IMR-90 (cell line): Measurements from ENCODE around the gene PRSS38. TPM values are rescaled to one million over a fixed set of nuclear protein-coding genes. Genes with fewer than 3 reads are reported as not detected.

Experiments used
- ATAC-seq: fragments of 200-7000 bp; cut with Tn5 transposase; 2 replicates; pipeline ENCODE4 v1.9.1; 2020; ENCODE audit warnings: low read depth, mild to moderate bottlenecking, moderate library complexity
- BruUV-seq: library from RNA; stranded (reverse); fragments of 400-500 nt; replicated peaks from 2 replicates; lab custom pipeline; 2021; lab: Mats Ljungman, UMichigan
- CTCF ChIA-PET: fragments of 300-600 bp; formaldehyde crosslinking; extraction: SDS; loops from one replicate; lab custom pipeline; 2021; ENCODE audit warnings: antibody characterized with exemption; lab: Yijun Ruan, JAX
- POLR2A ChIA-PET: fragments of 300-600 bp; sonication (Branson Sonifier 250); formaldehyde crosslinking; loops from one replicate; lab custom pipeline; 2022; ENCODE audit warnings: antibody characterized with exemption; ENCODE audit not compliant: unreplicated experiment; lab: Charles Lee
- DNase-seq: peaks from one replicate; pipeline ENCODE4 v3.0.0; 2013
- H2AFZ ChIP-seq: replicated peaks from 2 replicates; pipeline ENCODE3; 2013; ENCODE audit warnings: low read length, mild to moderate bottlenecking; ENCODE audit not compliant: poor library complexity
- H2AK5ac ChIP-seq: 2 replicates; pipeline ENCODE4 v1.6.1; 2013; ENCODE audit warnings: low read depth, low read length, inconsistent platforms
- H2AK9ac ChIP-seq: replicated peaks from 2 replicates; pipeline ENCODE3; 2013; ENCODE audit warnings: mild to moderate bottlenecking, low read depth, low read length, moderate library complexity; ENCODE audit not compliant: poor library complexity
- H2BK120ac ChIP-seq: 2 replicates; pipeline ENCODE4 v1.6.1; 2013; ENCODE audit warnings: low read depth, low read length, inconsistent platforms
- H2BK15ac ChIP-seq: 3 replicates; pipeline ENCODE4 v1.6.1; 2013; ENCODE audit warnings: low read depth, low read length, inconsistent platforms
- H2BK20ac ChIP-seq: 2 replicates; pipeline ENCODE4 v1.6.1; 2013; ENCODE audit warnings: low read depth, mild to moderate bottlenecking, inconsistent platforms, low read length, moderate library complexity
- H2BK5ac ChIP-seq: 2 replicates; pipeline ENCODE4 v1.6.1; 2013; ENCODE audit warnings: mild to moderate bottlenecking, low read depth, low read length, inconsistent platforms; ENCODE audit not compliant: poor library complexity, severe bottlenecking
- H3K14ac ChIP-seq: replicated peaks from 2 replicates; pipeline ENCODE4 v1.6.1; 2013; ENCODE audit warnings: low read depth, low read length, inconsistent platforms
- H3K18ac ChIP-seq: 2 replicates; pipeline ENCODE4 v1.6.1; 2013; ENCODE audit warnings: low read depth, low read length, control low read depth
- H3K23ac ChIP-seq: 2 replicates; pipeline ENCODE4 v1.6.1; 2013; ENCODE audit warnings: low read depth, low read length, inconsistent platforms
- H3K27ac ChIP-seq: 2 replicates; pipeline ENCODE4 v1.5.1; 2013; ENCODE audit warnings: mild to moderate bottlenecking, control low read depth, low read length; ENCODE audit not compliant: insufficient read depth
- H3K27me3 ChIP-seq: 2 replicates; pipeline ENCODE4 v1.6.1; 2013; ENCODE audit warnings: low read length; ENCODE audit not compliant: control insufficient read depth, insufficient read depth
- H3K36me3 ChIP-seq: 2 replicates; pipeline ENCODE4 v1.6.1; 2013; ENCODE audit warnings: low read length, mixed read lengths; ENCODE audit not compliant: control insufficient read depth, insufficient read depth
- H3K4ac ChIP-seq: 2 replicates; pipeline ENCODE4 v1.6.1; 2013; ENCODE audit warnings: low read depth, low read length, inconsistent platforms
- H3K4me1 ChIP-seq: 2 replicates; pipeline ENCODE4 v1.6.1; 2013; ENCODE audit warnings: low read length, mixed read lengths; ENCODE audit not compliant: control insufficient read depth, insufficient read depth
- H3K4me2 ChIP-seq: 2 replicates; pipeline ENCODE4 v1.6.1; 2013; ENCODE audit warnings: low read depth, mild to moderate bottlenecking, control low read depth, low read length, moderate library complexity
- H3K4me3 ChIP-seq: 2 replicates; pipeline ENCODE4 v1.5.1; 2013; ENCODE audit warnings: low read depth, mild to moderate bottlenecking, control low read depth, low read length, moderate library complexity; ENCODE audit not compliant: insufficient read depth
- H3K56ac ChIP-seq: 2 replicates; pipeline ENCODE4 v1.6.1; 2013; ENCODE audit warnings: low read length, inconsistent platforms; ENCODE audit not compliant: insufficient read depth; ENCODE audit errors: extremely low read depth
- H3K79me1 ChIP-seq, 2 experiments: 2 replicates each; pipeline ENCODE4 v1.6.1; 2013; ENCODE audit warnings: low read length in 2 of 2, inconsistent platforms in 1 of 2, low read depth in 1 of 2
- H3K9ac ChIP-seq: 2 replicates; pipeline ENCODE4 v1.6.1; 2013; ENCODE audit warnings: low read depth, low read length, control low read depth
- H3K9me1 ChIP-seq: 2 replicates; pipeline ENCODE4 v1.6.1; 2013; ENCODE audit warnings: low read length, inconsistent platforms; ENCODE audit not compliant: insufficient read depth
- H3K9me3 ChIP-seq: 2 replicates; pipeline ENCODE4 v1.6.1; 2013; ENCODE audit warnings: low read length; ENCODE audit not compliant: control insufficient read depth, insufficient read depth
- H4K20me1 ChIP-seq: 2 replicates; pipeline ENCODE4 v1.6.1; 2013; ENCODE audit warnings: low read length, inconsistent platforms; ENCODE audit not compliant: insufficient read depth
- H4K5ac ChIP-seq: 2 replicates; pipeline ENCODE4 v1.6.1; 2013; ENCODE audit warnings: mild to moderate bottlenecking, low read depth, low read length, control low read depth
- H4K8ac ChIP-seq, 2 experiments: 2 replicates each; pipeline ENCODE4 v1.6.1; 2013; ENCODE audit warnings: low read depth in 2 of 2, low read length in 2 of 2, control low read depth in 1 of 2, inconsistent platforms in 1 of 2
- H4K91ac ChIP-seq: 2 replicates; pipeline ENCODE4 v1.6.1; 2013; ENCODE audit warnings: low read depth, low read length, inconsistent platforms; ENCODE audit not compliant: insufficient read depth
- FOS ChIP-seq: fragments of 150-350 bp; IDR thresholded peaks from 2 replicates; pipeline ENCODE4 v1.6.1; 2016; ENCODE audit warnings: low read depth, low read length
- MAFK ChIP-seq: IDR thresholded peaks from 2 replicates; pipeline ENCODE4 v1.6.1; 2012; ENCODE audit warnings: low read depth, low read length, improper control_type of control experiment
- MAZ ChIP-seq: IDR thresholded peaks from 2 replicates; pipeline ENCODE4 v1.6.1; 2012; ENCODE audit warnings: low read depth, mild to moderate bottlenecking, low read length, improper control_type of control experiment, moderate library complexity, borderline replicate concordance
- MXI1 ChIP-seq: IDR thresholded peaks from 2 replicates; pipeline ENCODE4 v1.6.1; 2012; ENCODE audit warnings: low read depth, mild to moderate bottlenecking, low read length, moderate library complexity, borderline replicate concordance
- RAD21 ChIP-seq: IDR thresholded peaks from 2 replicates; pipeline ENCODE4 v1.6.1; 2012; ENCODE audit warnings: low read length, improper control_type of control experiment
- RCOR1 ChIP-seq: IDR thresholded peaks from 2 replicates; pipeline ENCODE4 v1.6.1; 2012; ENCODE audit warnings: mild to moderate bottlenecking, low read length, improper control_type of control experiment; ENCODE audit not compliant: insufficient replicate concordance
- SMC3 ChIP-seq: fragments of 150-350 bp; IDR thresholded peaks from 2 replicates; pipeline ENCODE4 v1.6.1; 2016; ENCODE audit warnings: low read depth, mild to moderate bottlenecking, antibody characterized with exemption, low read length, moderate library complexity
- WGBS, 2 experiments: methylation state at CpG; one replicate each; pipeline versions ENCODE4 v1.1.5 to v1.1.7; 2013; ENCODE audit warnings: missing lambda C conversion rate in 2 of 2; ENCODE audit not compliant: insufficient read length in 1 of 2; ENCODE audit errors: extremely low coverage in 2 of 2; 5-methylcytosine and 5-hydroxymethylcytosine counted together
- dilution Hi-C: fragments of 300-500 bp; cut with HindIII; formaldehyde crosslinking; loops from one replicate; pipeline ENCODE4 v1.14.3; 2018; ENCODE audit warnings: low sequenced_read_pairs; ENCODE audit not compliant: unreplicated experiment
- in situ Hi-C: fragments of 300-500 bp; cut with MboI; formaldehyde crosslinking; loops from 3 replicates; pipeline ENCODE4 v1.14.3; 2019; ENCODE audit warnings: low sequenced_read_pairs, inconsistent platforms, mixed read lengths
- intact Hi-C: fragments of 100-400 bp; cut with micrococcal nuclease; formaldehyde crosslinking; loops from 2 replicates; pipeline ENCODE4 v1.10.0; 2022
- polyA plus RNA-seq, 3 experiments: library from polyadenylated mRNA; depleted of rRNA; stranded (reverse); fragments of >200 nt; gene quantifications; 2 replicates each; pipeline ENCODE4 v1.2.3, GENCODE V29; 2012; ENCODE audit warnings: low replicate concordance in 1 of 3
- total RNA-seq: library from RNA; depleted of rRNA; stranded (reverse); fragments of >200 nt; gene quantifications from 2 replicates; pipeline ENCODE4 v1.2.3, GENCODE V29; 2012
- TF ChIP-seq, protein P1 (sequence below): fragments of 150-350 bp; IDR thresholded peaks from 2 replicates; pipeline ENCODE4 v1.6.1; 2016; ENCODE audit warnings: low read depth, mild to moderate bottlenecking, low read length, moderate library complexity, borderline replicate concordance
- TF ChIP-seq, protein P2 (sequence below): conservative IDR thresholded peaks from 2 replicates; pipeline ENCODE4 v1.5.1; 2012; ENCODE audit warnings: mild to moderate bottlenecking, low read depth, low read length, improper control_type of control experiment

PRSS38 gene
- total and polyA plus RNA-seq, 2 of the 4 experiments (the other 2 are of a cell fraction), result not detected

DNA sequence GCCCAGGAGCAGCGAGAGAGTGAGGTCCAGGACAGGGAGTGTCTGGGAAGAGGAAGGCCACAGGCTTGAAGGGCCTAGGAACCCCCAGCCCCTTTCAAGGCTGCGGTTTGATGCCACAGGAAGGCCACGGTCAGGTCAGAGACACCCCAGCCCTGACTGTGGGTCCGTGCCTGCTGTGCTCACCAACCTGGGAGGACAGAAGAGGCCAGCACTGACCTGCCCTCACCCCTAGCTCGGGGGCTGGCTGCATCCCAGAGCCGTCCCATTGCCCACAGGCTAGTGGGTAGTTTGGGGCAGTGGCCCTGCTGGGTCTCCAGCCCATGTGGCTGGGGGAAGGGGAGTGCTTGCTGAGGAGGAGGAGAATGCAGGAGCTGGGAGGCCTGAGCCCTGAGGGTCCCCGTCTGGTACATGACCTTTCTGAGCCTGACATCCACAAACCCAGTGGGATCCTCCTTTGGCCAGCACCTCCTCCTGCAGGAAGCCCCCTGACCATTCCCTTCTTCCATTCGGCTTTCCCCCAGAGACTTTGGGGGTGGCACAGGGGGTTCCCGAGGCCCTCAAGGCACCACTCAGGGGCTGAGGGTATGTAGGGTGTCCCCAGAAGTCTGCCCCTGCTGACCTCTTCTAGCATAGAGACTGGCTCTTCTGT lies 77.9 kb downstream of the PRSS38 start:
- WGBS, 2 experiments, result no CpG with 5 or more reads among the region's 9 CpGs
- H3K14ac ChIP-seq, result no peak overlapping the region
- ChIA-PET POLR2A (no interaction called here), CTCF (no interaction called here)
- H2BK15ac ChIP-seq, result no peak overlapping the region
- no peak for ATAC-seq
- H2BK5ac ChIP-seq, result no peak overlapping the region
- no peak overlapping the region for H3K18ac ChIP-seq
- DNase-seq, result no peak
- H3K27ac ChIP-seq, result no peak overlapping the region
- no peak overlapping the region for H2AFZ ChIP-seq
- no peak overlapping the region for H3K4ac ChIP-seq
- no peak overlapping the region for H3K23ac ChIP-seq
- in situ Hi-C loops, result no loop called here
- no peak overlapping the region for H3K9ac ChIP-seq
- no peak overlapping the region for H2BK20ac ChIP-seq
- H3K36me3 ChIP-seq, result no peaks in the 10 kb centered on the region
- dilution Hi-C loops, result no loop called here
- no peak overlapping the region for H4K8ac ChIP-seq
- no peak overlapping the region for H3K4me3 ChIP-seq
- no peak overlapping the region for H4K5ac ChIP-seq
- no peaks in the 10 kb centered on the region for H4K20me1 ChIP-seq
- H3K9me1 ChIP-seq, result no peaks in the 10 kb centered on the region
- no peak overlapping the region for H2AK5ac ChIP-seq
- H3K27me3 ChIP-seq, result no peaks in the 10 kb centered on the region; the same call in 1 of the 2 replicates
- no peak overlapping the region for H4K91ac ChIP-seq
- TF ChIP-seq RCOR1 (no peak), MAZ (no peak), MAFK (no peak), SMC3 (no peak), FOS (no peak), MXI1 (no peak), RAD21 (no peak)
- TF ChIP-seq, protein P1, sequence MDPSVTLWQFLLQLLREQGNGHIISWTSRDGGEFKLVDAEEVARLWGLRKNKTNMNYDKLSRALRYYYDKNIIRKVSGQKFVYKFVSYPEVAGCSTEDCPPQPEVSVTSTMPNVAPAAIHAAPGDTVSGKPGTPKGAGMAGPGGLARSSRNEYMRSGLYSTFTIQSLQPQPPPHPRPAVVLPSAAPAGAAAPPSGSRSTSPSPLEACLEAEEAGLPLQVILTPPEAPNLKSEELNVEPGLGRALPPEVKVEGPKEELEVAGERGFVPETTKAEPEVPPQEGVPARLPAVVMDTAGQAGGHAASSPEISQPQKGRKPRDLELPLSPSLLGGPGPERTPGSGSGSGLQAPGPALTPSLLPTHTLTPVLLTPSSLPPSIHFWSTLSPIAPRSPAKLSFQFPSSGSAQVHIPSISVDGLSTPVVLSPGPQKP, result no peak
- TF ChIP-seq, protein P2, sequence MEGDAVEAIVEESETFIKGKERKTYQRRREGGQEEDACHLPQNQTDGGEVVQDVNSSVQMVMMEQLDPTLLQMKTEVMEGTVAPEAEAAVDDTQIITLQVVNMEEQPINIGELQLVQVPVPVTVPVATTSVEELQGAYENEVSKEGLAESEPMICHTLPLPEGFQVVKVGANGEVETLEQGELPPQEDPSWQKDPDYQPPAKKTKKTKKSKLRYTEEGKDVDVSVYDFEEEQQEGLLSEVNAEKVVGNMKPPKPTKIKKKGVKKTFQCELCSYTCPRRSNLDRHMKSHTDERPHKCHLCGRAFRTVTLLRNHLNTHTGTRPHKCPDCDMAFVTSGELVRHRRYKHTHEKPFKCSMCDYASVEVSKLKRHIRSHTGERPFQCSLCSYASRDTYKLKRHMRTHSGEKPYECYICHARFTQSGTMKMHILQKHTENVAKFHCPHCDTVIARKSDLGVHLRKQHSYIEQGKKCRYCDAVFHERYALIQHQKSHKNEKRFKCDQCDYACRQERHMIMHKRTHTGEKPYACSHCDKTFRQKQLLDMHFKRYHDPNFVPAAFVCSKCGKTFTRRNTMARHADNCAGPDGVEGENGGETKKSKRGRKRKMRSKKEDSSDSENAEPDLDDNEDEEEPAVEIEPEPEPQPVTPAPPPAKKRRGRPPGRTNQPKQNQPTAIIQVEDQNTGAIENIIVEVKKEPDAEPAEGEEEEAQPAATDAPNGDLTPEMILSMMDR, result no peak
- no peaks in the 10 kb centered on the region; the same call in 1 of the 2 replicates for H3K4me1 ChIP-seq
- no peak overlapping the region for H2BK120ac ChIP-seq
- no peak overlapping the region for H3K4me2 ChIP-seq
- no peaks in the 10 kb centered on the region for H3K79me1 ChIP-seq
- H3K9me3 ChIP-seq, result no peaks in the 10 kb centered on the region
- intact Hi-C loops, result no loop called here
- no peak overlapping the region for H3K56ac ChIP-seq
- BruUV-seq, result no TSS peak
- H2AK9ac ChIP-seq, result no peak overlapping the region
